Femur (tissue), 1 donor: ENCODE measurements around the gene TMEM212.
A peak's percentile ranks its signal among the peaks of the same experiment; 100 is the strongest.
"Not testable (repeated sequence)": the region's sequence is repeated elsewhere in the genome, so short reads cannot be mapped to it uniquely, and the experiment has no call there.

Source experiments
- DNase-seq: peaks from one replicate; pipeline ENCODE4 v3.0.0-alpha.2; 2017

Gene TMEM212

GRCh38 chr3:171813278-171813896 is 29.8 kb upstream of the TMEM212 start:
- no peak for DNase-seq

GRCh38 chr3:171813897-171814460 is 29.2 kb upstream of the TMEM212 start:
- no peak for DNase-seq

GRCh38 chr3:171814662-171815061 is 28.5 kb upstream of the TMEM212 start:
- not testable (repeated sequence) for DNase-seq

- no peak for DNase-seq
Observed at GRCh38 chr3:171815973-171816595, 27.1 kb upstream of the TMEM212 start.

GRCh38 chr3:171817074-171817800 is 25.9 kb upstream of the TMEM212 start:
- DNase-seq: no peak

GRCh38 chr3:171821044-171821443 is 22.1 kb upstream of the TMEM212 start:
- DNase-seq: no peak

- DNase-seq: no peak
Observed at GRCh38 chr3:171821778-171822358, 21.3 kb upstream of the TMEM212 start.

GRCh38 chr3:171822431-171823106 is 20.6 kb upstream of the TMEM212 start:
- DNase-seq: no peak

- DNase-seq: no peak
Observed at GRCh38 chr3:171824116-171824515, 19.0 kb upstream of the TMEM212 start.

- no peak for DNase-seq
Observed at GRCh38 chr3:171824824-171825221, 18.3 kb upstream of the TMEM212 start.

GRCh38 chr3:171825222-171825828 is 17.8 kb upstream of the TMEM212 start:
- no peak for DNase-seq

- no peak for DNase-seq
Observed at GRCh38 chr3:171827385-171827784, 15.8 kb upstream of the TMEM212 start.

GRCh38 chr3:171827836-171828458 is 15.2 kb upstream of the TMEM212 start:
- DNase-seq: no peak

- DNase-seq: no peak
Observed at GRCh38 chr3:171828902-171829770, 14.0 kb upstream of the TMEM212 start.

GRCh38 chr3:171829841-171830517 is 13.2 kb upstream of the TMEM212 start:
- DNase-seq: peak; percentile 89

GRCh38 chr3:171830518-171830875 is 12.7 kb upstream of the TMEM212 start:
- no peak for DNase-seq

GRCh38 chr3:171831936-171832335 is 11.2 kb upstream of the TMEM212 start:
- no peak for DNase-seq

- no peak for DNase-seq
Observed at GRCh38 chr3:171832989-171833388, 10.2 kb upstream of the TMEM212 start.

- no peak for DNase-seq
Observed at GRCh38 chr3:171833789-171834460, 9.2 kb upstream of the TMEM212 start.

- no peak for DNase-seq
Observed at GRCh38 chr3:171834461-171834801, 8.7 kb upstream of the TMEM212 start.
